Tibial artery (tissue), 4 donors: ENCODE results near the gene CADM2.

Experiments
- DNase-seq, 2 donors: peaks; one replicate each; pipeline ENCODE4 v3.0.0-alpha.2; 2019
- H3K27ac ChIP-seq, 2 donors: fragments of 200-600 bp; sonication (generic) in 1 of 2; 1 replicate in 1 of 2; 2 replicates in 1 of 2; pipeline ENCODE4 v1.5.1; 2018 to 2019; ENCODE audit warnings: mild to moderate bottlenecking in 1 of 2
- H3K27me3 ChIP-seq, 2 donors: fragments of 200-600 bp; sonication (generic) in 1 of 2; one replicate each; pipeline versions ENCODE4 v1.5.1 to v1.6.0; 2016 to 2019
- H3K36me3 ChIP-seq, 3 donors: fragments of 200-600 bp; sonication (generic) in 2 of 3; one replicate each; pipeline ENCODE4 v1.5.1; 2016 to 2019; ENCODE audit warnings: mild to moderate bottlenecking in 2 of 3
- H3K4me1 ChIP-seq, 4 donors: fragments of 200-600 bp; sonication (generic) in 2 of 4; 1 replicate in 3 of 4; 2 replicates in 1 of 4; pipeline ENCODE4 v1.5.1; 2016 to 2019
- H3K4me3 ChIP-seq, 2 donors: fragments of 200-600 bp; sonication (generic) in 1 of 2; 1 replicate in 1 of 2; 2 replicates in 1 of 2; pipeline ENCODE4 v1.5.1; 2018 to 2019; ENCODE audit warnings: mild to moderate bottlenecking in 2 of 2
- H3K9me3 ChIP-seq, 3 donors: fragments of 200-600 bp; sonication (generic) in 1 of 3; one replicate each; pipeline ENCODE4 v1.5.1; 2016 to 2019
- intact Hi-C: fragments of 100-400 bp; cut with DNase I; formaldehyde crosslinking; loops from one replicate; pipeline ENCODE4 v1.15.0; 2023; ENCODE audit warnings: low total_unique reads
- TF ChIP-seq, protein P1 (sequence below), 2 experiments: fragments of 200-600 bp in 1 of 2; fragments of 450-650 bp in 1 of 2; IDR thresholded peaks; one replicate each; pipeline ENCODE4 v1.5.1; 2017 to 2019; ENCODE audit warnings: antibody characterized with exemption in 2 of 2, mild to moderate bottlenecking in 1 of 2, moderate library complexity in 1 of 2

Gene CADM2

DNA sequence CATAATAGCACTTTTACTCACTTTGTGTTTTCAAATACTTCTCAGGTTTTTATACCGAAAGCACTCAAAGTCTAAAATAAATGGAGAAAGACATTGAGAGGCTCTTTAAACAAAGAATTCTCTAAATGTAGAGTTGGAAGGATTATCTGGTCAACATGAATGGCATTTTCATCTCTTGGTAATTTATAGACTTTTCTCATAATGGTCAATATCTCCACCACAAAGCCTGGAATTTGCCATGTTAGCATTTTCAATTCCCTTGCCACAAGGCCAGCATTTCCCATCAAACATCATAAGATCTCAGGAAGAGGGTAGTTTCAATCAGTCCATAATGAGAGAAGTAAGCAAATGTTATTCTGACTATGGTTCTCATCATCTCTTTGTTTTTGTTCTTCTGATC, 293.0 kb downstream of the CADM2 start:
- Histone ChIP-seq H3K4me3 (no peak overlapping the region), H3K27ac (no peak overlapping the region), H3K4me1 (no peaks in the 10 kb centered on the region), H3K27me3 (no peaks in the 10 kb centered on the region), H3K36me3 (no peaks in the 10 kb centered on the region), H3K9me3 (no peaks in the 10 kb centered on the region)
- intact Hi-C loops: no loop called here
- TF ChIP-seq, protein P1, sequence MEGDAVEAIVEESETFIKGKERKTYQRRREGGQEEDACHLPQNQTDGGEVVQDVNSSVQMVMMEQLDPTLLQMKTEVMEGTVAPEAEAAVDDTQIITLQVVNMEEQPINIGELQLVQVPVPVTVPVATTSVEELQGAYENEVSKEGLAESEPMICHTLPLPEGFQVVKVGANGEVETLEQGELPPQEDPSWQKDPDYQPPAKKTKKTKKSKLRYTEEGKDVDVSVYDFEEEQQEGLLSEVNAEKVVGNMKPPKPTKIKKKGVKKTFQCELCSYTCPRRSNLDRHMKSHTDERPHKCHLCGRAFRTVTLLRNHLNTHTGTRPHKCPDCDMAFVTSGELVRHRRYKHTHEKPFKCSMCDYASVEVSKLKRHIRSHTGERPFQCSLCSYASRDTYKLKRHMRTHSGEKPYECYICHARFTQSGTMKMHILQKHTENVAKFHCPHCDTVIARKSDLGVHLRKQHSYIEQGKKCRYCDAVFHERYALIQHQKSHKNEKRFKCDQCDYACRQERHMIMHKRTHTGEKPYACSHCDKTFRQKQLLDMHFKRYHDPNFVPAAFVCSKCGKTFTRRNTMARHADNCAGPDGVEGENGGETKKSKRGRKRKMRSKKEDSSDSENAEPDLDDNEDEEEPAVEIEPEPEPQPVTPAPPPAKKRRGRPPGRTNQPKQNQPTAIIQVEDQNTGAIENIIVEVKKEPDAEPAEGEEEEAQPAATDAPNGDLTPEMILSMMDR (IDR thresholded peaks at IDR 0.05): no peak
- DNase-seq: no peak

DNA sequence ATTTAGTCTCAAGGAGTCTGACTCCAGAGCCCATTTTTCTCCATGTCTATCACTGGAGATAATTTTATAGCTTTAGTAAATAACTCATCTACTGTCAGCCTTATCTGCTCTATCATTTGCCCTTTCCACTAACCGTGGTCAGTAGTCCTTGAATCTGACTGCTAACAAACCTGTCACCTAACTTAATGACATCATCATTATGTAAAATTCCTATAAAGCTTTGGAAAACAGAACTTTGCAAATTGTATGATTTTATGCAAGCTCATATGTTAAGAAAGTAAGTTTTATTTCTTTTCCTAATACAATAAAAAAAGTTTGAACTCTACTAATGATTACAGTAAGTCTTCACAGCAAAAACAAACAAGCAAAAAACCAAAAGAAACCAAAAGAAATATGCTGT, 293.9 kb downstream of the CADM2 start:
- no peaks in the 10 kb centered on the region for H3K27me3 ChIP-seq
- H3K4me1 ChIP-seq: no peaks in the 10 kb centered on the region
- intact Hi-C loops: no loop called here
- H3K27ac ChIP-seq: no peak overlapping the region
- H3K9me3 ChIP-seq: no peaks in the 10 kb centered on the region
- no peaks in the 10 kb centered on the region for H3K36me3 ChIP-seq
- DNase-seq: no peak
- TF ChIP-seq, protein P1 (IDR thresholded peaks at IDR 0.05): no peak
- H3K4me3 ChIP-seq: no peak overlapping the region

DNA sequence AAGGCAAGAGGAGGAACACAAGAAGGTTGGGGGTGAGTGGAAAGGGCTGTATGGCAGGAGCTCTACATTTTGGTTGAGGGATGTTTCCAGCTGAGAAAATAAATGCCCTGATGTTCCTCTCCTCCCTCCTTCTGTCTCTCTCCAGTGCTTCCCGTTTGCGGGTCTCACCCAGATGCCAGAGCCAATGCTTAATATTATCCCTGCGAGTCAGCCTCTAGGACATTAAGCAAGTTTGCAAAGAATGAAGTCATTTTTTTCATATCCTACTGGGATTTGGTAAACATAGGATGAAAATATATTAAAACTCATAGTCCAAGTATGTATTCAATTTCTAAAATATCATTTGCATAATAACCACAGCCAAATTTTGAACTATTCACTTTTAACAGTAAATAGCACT, 295.9 kb downstream of the CADM2 start:
- H3K36me3 ChIP-seq: no peaks in the 10 kb centered on the region
- H3K9me3 ChIP-seq: no peaks in the 10 kb centered on the region
- no peaks in the 10 kb centered on the region for H3K27me3 ChIP-seq
- H3K4me3 ChIP-seq: no peak overlapping the region
- no peak for DNase-seq
- H3K27ac ChIP-seq: no peak overlapping the region
- no peaks in the 10 kb centered on the region for H3K4me1 ChIP-seq
- intact Hi-C loops: no loop called here
- TF ChIP-seq, protein P1 (IDR thresholded peaks at IDR 0.05): no peak

DNA sequence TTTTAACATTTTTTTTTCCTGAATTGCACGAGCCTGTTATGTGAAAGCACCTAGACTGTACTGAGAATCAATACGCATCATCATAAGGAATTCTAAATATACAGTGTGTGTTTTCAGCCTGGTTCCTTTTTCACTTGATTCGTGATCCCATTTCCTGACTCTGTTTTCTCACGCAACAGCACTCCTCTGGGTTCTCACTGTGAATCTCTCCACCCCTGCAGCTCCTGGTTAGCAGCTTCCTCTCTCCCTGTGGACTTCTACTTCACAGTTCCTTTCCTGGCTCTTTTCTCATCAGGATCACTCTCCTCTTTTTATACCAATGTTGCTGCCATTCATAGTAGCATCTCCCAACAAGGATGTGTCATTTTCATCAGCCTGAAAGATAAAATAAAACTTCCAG, 297.2 kb downstream of the CADM2 start:
- Histone ChIP-seq H3K4me1 (no peaks in the 10 kb centered on the region), H3K27me3 (no peaks in the 10 kb centered on the region), H3K27ac (no peak overlapping the region), H3K9me3 (no peaks in the 10 kb centered on the region), H3K4me3 (no peak overlapping the region), H3K36me3 (no peaks in the 10 kb centered on the region)
- intact Hi-C loops: no loop called here
- TF ChIP-seq, protein P1 (IDR thresholded peaks at IDR 0.05): no peak
- no peak for DNase-seq

DNA sequence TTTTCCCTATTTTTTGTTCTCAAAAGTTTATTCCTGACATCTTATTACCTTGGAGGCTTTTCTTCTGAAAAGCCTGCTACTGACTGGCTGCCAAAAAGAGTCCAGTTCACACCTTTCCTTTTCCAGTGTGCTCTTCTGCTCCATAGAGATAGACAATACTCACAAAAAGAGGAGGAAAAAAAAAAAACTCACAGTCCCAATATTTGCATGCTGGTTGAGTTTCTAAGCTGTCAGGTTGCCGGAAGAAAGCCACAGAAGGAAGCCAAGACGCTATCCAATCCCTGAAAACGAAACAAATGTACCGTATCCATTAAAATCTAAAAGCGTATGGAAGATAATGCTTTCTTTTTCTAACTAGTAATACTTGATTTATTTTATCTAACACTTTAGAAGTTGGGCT, 299.5 kb downstream of the CADM2 start:
- TF ChIP-seq, protein P1 (IDR thresholded peaks at IDR 0.05): no peak
- Histone ChIP-seq H3K36me3 (no peaks in the 10 kb centered on the region), H3K4me3 (no peak overlapping the region), H3K4me1 (no peaks in the 10 kb centered on the region), H3K9me3 (no peaks in the 10 kb centered on the region), H3K27me3 (no peaks in the 10 kb centered on the region), H3K27ac (no peak overlapping the region)
- no peak for DNase-seq
- intact Hi-C loops: no loop called here

DNA sequence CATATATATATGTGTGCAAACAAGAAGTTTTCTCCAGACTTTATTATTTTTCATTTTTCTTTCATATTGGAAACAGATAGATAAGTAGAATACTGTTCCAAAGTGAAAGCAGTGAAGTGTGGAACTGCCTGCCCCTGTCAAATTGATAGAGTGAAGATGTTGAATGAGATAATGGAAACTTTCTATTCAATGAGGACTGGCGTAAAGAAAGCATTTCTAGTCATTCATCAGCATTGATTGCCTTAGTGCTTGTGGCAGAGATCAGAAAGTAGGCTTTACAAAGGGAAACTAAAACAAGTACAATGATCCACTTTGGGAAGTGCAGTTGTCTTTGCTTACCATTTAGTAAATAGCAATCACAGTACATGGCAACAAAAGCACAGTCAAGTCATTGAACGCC, 300.0 kb downstream of the CADM2 start:
- H3K27me3 ChIP-seq: no peaks in the 10 kb centered on the region
- no peaks in the 10 kb centered on the region for H3K36me3 ChIP-seq
- H3K9me3 ChIP-seq: no peaks in the 10 kb centered on the region
- no peak for DNase-seq
- no peaks in the 10 kb centered on the region for H3K4me1 ChIP-seq
- H3K27ac ChIP-seq: no peak overlapping the region
- TF ChIP-seq, protein P1 (IDR thresholded peaks at IDR 0.05): no peak
- intact Hi-C loops: no loop called here
- no peak overlapping the region for H3K4me3 ChIP-seq
